Left ventricle myocardium inferior (tissue), 1 donor: ENCODE data around the gene SQOR. TPM values are rescaled to one million over a fixed set of nuclear protein-coding genes. Genes with fewer than 3 reads are reported as not detected.

Experiments used
- DNase-seq: peaks from one replicate; pipeline ENCODE4 v3.0.0-alpha.2; 2020
- H3K27ac ChIP-seq: fragments of 200-600 bp; replicated peaks from 2 replicates; pipeline ENCODE4 v1.8.0; 2021
- H3K27me3 ChIP-seq: fragments of 200-600 bp; 2 replicates; pipeline ENCODE4 v1.8.0; 2021; ENCODE audit warnings: low read depth
- H3K36me3 ChIP-seq: fragments of 200-600 bp; 2 replicates; pipeline ENCODE4 v1.8.0; 2021
- H3K4me1 ChIP-seq: fragments of 200-600 bp; 2 replicates; pipeline ENCODE4 v1.8.0; 2021
- H3K4me3 ChIP-seq: fragments of 200-600 bp; 2 replicates; pipeline ENCODE4 v1.8.0; 2021; ENCODE audit warnings: mild to moderate bottlenecking, moderate library complexity
- H3K9me3 ChIP-seq: fragments of 200-600 bp; replicated peaks from 2 replicates; pipeline ENCODE4 v1.8.0; 2021
- CTCF ChIP-seq: fragments of 200-600 bp; IDR thresholded peaks from 2 replicates; pipeline ENCODE4 v1.8.0; 2021; ENCODE audit warnings: antibody characterized with exemption, mild to moderate bottlenecking, borderline replicate concordance
- intact Hi-C: fragments of 100-400 bp; cut with micrococcal nuclease; formaldehyde crosslinking; loops from one replicate; pipeline ENCODE4 v1.11.0; 2022
- total RNA-seq: library from RNA; stranded (reverse); fragmentation: NEBNext Ultra II Directional; extraction: Animal tissue kit (Norgen Biotek cat#: 25700); gene quantifications from one replicate; pipeline ENCODE4 v1.2.1, GENCODE V29; 2021
- donor health status: DM: no; HTN: yes; CAD: no; lungs with severe emphysema.

Gene SQOR
- total RNA-seq, 1 donor from 2014 or later: 16.5 TPM

GRCh38 chr15:45729141-45729540 lies 94.3 kb downstream of the SQOR start:
- no peak overlapping the region for H3K27ac ChIP-seq
- H3K9me3 ChIP-seq: no peaks in the 10 kb centered on the region
- H3K4me1 ChIP-seq: peaks cover 23% of the 10 kb centered on the region
- no peak overlapping the region for H3K4me3 ChIP-seq
- TF ChIP-seq CTCF: no peak
- intact Hi-C loops: no loop called here
- no peaks in the 10 kb centered on the region for H3K27me3 ChIP-seq
- no peak for DNase-seq
- H3K36me3 ChIP-seq: no peaks in the 10 kb centered on the region

- H3K27me3 ChIP-seq: no peaks in the 10 kb centered on the region
- TF ChIP-seq CTCF: no peak
- intact Hi-C loops: no loop called here
- no peak for DNase-seq
- no peaks in the 10 kb centered on the region for H3K36me3 ChIP-seq
- no peak overlapping the region for H3K27ac ChIP-seq
- H3K4me1 ChIP-seq: peaks cover 30% of the 10 kb centered on the region
- no peak overlapping the region for H3K4me3 ChIP-seq
- H3K9me3 ChIP-seq: no peaks in the 10 kb centered on the region
Observed at GRCh38 chr15:45731343-45731742, 96.5 kb downstream of the SQOR start.

- no peak for TF ChIP-seq CTCF
- peak; percentile 34 for DNase-seq
- H3K27me3 ChIP-seq: no peaks in the 10 kb centered on the region
- no peaks in the 10 kb centered on the region for H3K36me3 ChIP-seq
- H3K4me3 ChIP-seq: no peak overlapping the region
- H3K4me1 ChIP-seq: peaks cover 30% of the 10 kb centered on the region
- no peaks in the 10 kb centered on the region for H3K9me3 ChIP-seq
- peak overlapping the region; percentile 46 for H3K27ac ChIP-seq
- intact Hi-C loops: no loop called here
Observed at GRCh38 chr15:45732662-45733061, 97.8 kb downstream of the SQOR start.

GRCh38 chr15:45734260-45734711 lies 99.5 kb downstream of the SQOR start:
- DNase-seq: no peak
- peaks cover 30% of the 10 kb centered on the region for H3K4me1 ChIP-seq
- no peaks in the 10 kb centered on the region for H3K9me3 ChIP-seq
- H3K4me3 ChIP-seq: no peak overlapping the region
- TF ChIP-seq CTCF: no peak
- H3K27me3 ChIP-seq: no peaks in the 10 kb centered on the region
- H3K36me3 ChIP-seq: no peaks in the 10 kb centered on the region
- H3K27ac ChIP-seq: no peak overlapping the region
- intact Hi-C loops: no loop called here

Other genes starting within 250 kb of the SQOR start
- gene SLC30A4, start 112.3 kb upstream of the SQOR start, total RNA-seq: 2.8 TPM
- gene BLOC1S6, start 47.6 kb upstream of the SQOR start, total RNA-seq: 24.3 TPM